GM23338 (cell line): Measurements from ENCODE around the gene VAV3. TPM values are rescaled to one million over a fixed set of nuclear protein-coding genes. Genes with fewer than 3 reads are reported as not detected.

ENCODE experiments used
- ATAC-seq: fragments of 200-7000 bp; cut with Tn5 transposase; 3 replicates; pipeline ENCODE4 v1.9.1; 2020
- DNase-seq: peaks from one replicate; pipeline ENCODE4 v3.0.0-alpha.2; 2015; ENCODE audit warnings: low spot score
- H2AFZ ChIP-seq: fragments of 200-600 bp; sonication (generic); 2 replicates; pipeline ENCODE4 v1.8.0; 2016; ENCODE audit warnings: antibody characterized with exemption, mild to moderate bottlenecking, moderate library complexity
- H3F3A ChIP-seq: fragments of 200-600 bp; sonication (generic); replicated peaks from 2 replicates; pipeline ENCODE4 v1.8.0; 2017; ENCODE audit warnings: antibody characterized with exemption, mixed run types, low read depth
- H3K27ac ChIP-seq: fragments of 200-600 bp; sonication (generic); 2 replicates; pipeline ENCODE4 v1.6.1; 2016; ENCODE audit warnings: low read depth
- H3K27me3 ChIP-seq: fragments of 200-600 bp; sonication (generic); 2 replicates; pipeline ENCODE4 v1.8.0; 2016; ENCODE audit warnings: mild to moderate bottlenecking, mixed run types, moderate library complexity; ENCODE audit not compliant: insufficient read depth
- H3K36me3 ChIP-seq: fragments of 200-600 bp; sonication (generic); 2 replicates; pipeline ENCODE4 v1.8.0; 2016; ENCODE audit warnings: mild to moderate bottlenecking; ENCODE audit not compliant: insufficient read depth
- H3K4me1 ChIP-seq: fragments of 200-600 bp; sonication (generic); 2 replicates; pipeline ENCODE4 v1.8.0; 2016; ENCODE audit warnings: mild to moderate bottlenecking, moderate library complexity; ENCODE audit not compliant: insufficient read depth
- H3K4me2 ChIP-seq: fragments of 200-600 bp; sonication (generic); 2 replicates; pipeline ENCODE4 v1.7.1; 2017; ENCODE audit warnings: mixed run types
- H3K4me3 ChIP-seq: fragments of 200-600 bp; sonication (generic); 2 replicates; pipeline ENCODE4 v1.6.1; 2016; ENCODE audit warnings: mixed run types
- H3K79me2 ChIP-seq: fragments of 200-600 bp; sonication (generic); replicated peaks from 2 replicates; pipeline ENCODE4 v1.8.0; 2017; ENCODE audit warnings: mild to moderate bottlenecking; ENCODE audit not compliant: insufficient read depth
- H3K9me2 ChIP-seq: fragments of 200-600 bp; sonication (generic); 2 replicates; pipeline ENCODE4 v1.8.0; 2017; ENCODE audit not compliant: insufficient read depth
- H4K20me1 ChIP-seq: fragments of 200-600 bp; sonication (generic); replicated peaks from 2 replicates; pipeline ENCODE4 v1.8.0; 2017; ENCODE audit warnings: mild to moderate bottlenecking; ENCODE audit not compliant: insufficient read depth
- H3K27ac Mint-ChIP-seq: 2 replicates; pipeline ENCODE4 v1.8.0; 2020; ENCODE audit warnings: inconsistent platforms, mild to moderate bottlenecking, moderate library complexity, mixed read lengths
- H3K27me3 Mint-ChIP-seq: 3 replicates; pipeline ENCODE4 v1.8.0; 2022; ENCODE audit warnings: low read depth, mild to moderate bottlenecking, moderate library complexity, mixed read lengths, inconsistent platforms; ENCODE audit not compliant: insufficient read depth, poor library complexity
- H3K36me3 Mint-ChIP-seq: 3 replicates; pipeline ENCODE4 v1.8.0; 2021; ENCODE audit warnings: low read depth, mild to moderate bottlenecking, inconsistent platforms, moderate library complexity, mixed read lengths
- H3K4me1 Mint-ChIP-seq: 3 replicates; pipeline ENCODE4 v1.8.0; 2020; ENCODE audit warnings: mild to moderate bottlenecking, inconsistent platforms, mixed read lengths
- H3K4me3 Mint-ChIP-seq: 3 replicates; pipeline ENCODE4 v1.8.0; 2021; ENCODE audit warnings: moderate library complexity, mild to moderate bottlenecking, inconsistent platforms, mixed read lengths
- H3K9me3 Mint-ChIP-seq: 3 replicates; pipeline ENCODE4 v1.8.0; 2020; ENCODE audit warnings: moderate library complexity, mild to moderate bottlenecking, inconsistent platforms, mixed read lengths
- CREB1 ChIP-seq: fragments of 250-450 bp; sonication (Bioruptor Pico); IDR thresholded peaks from 2 replicates; pipeline ENCODE4 v1.5.0; 2020; ENCODE audit warnings: low read depth, mild to moderate bottlenecking, moderate library complexity
- CTCF ChIP-seq, 2 experiments: fragments of 200-600 bp in 1 of 2; sonication (generic) in 1 of 2; conservative IDR thresholded peaks; 2 replicates each; pipeline versions ENCODE4 v1.5.1 to v1.6.1; 2016 to 2017; ENCODE audit warnings: antibody characterized with exemption in 2 of 2, low read depth in 2 of 2, mild to moderate bottlenecking in 2 of 2, moderate library complexity in 1 of 2
- EZH2 ChIP-seq: fragments of 200-600 bp; sonication (generic); IDR thresholded peaks from one replicate; pipeline ENCODE4 v1.8.0; 2017; ENCODE audit warnings: antibody characterized with exemption, mild to moderate bottlenecking, low read depth; ENCODE audit not compliant: unreplicated experiment
- EZH2phosphoT487 ChIP-seq: fragments of 200-600 bp; sonication (generic); IDR thresholded peaks from one replicate; pipeline ENCODE4 v1.8.1; 2018; ENCODE audit warnings: antibody characterized with exemption; ENCODE audit not compliant: unreplicated experiment
- JUNB ChIP-seq: IDR thresholded peaks from one replicate; pipeline ENCODE4 v1.6.1; 2016; ENCODE audit warnings: antibody characterized with exemption; ENCODE audit not compliant: unreplicated experiment
- NANOG ChIP-seq: IDR thresholded peaks from 2 replicates; pipeline ENCODE4 v1.6.1; 2016; ENCODE audit warnings: antibody characterized with exemption, borderline replicate concordance
- POLR2AphosphoS5 ChIP-seq: IDR thresholded peaks from 2 replicates; pipeline ENCODE4 v1.6.1; 2016; ENCODE audit warnings: antibody characterized with exemption, low read depth
- REST ChIP-seq: IDR thresholded peaks from one replicate; pipeline ENCODE4 v1.6.1; 2018; ENCODE audit warnings: antibody characterized with exemption; ENCODE audit not compliant: unreplicated experiment
- STAT1 ChIP-seq: IDR thresholded peaks from one replicate; pipeline ENCODE4 v1.6.1; 2016; ENCODE audit warnings: antibody characterized with exemption; ENCODE audit not compliant: unreplicated experiment
- ZNF114 ChIP-seq: fragments of 250-450 bp; sonication (Bioruptor Pico); IDR thresholded peaks from 2 replicates; pipeline ENCODE4 v1.5.0; 2020; ENCODE audit warnings: mild to moderate bottlenecking, moderate library complexity
- ZNF331 ChIP-seq: fragments of 250-450 bp; sonication (Bioruptor Pico); IDR thresholded peaks from 2 replicates; pipeline ENCODE4 v1.5.0; 2020; ENCODE audit warnings: low read depth, mild to moderate bottlenecking, moderate library complexity
- polyA plus RNA-seq: library from polyadenylated mRNA; unstranded; fragments of >200 nt; fragmentation: Nextera tagmentation; extraction: Ambion mirVana; gene quantifications from 2 replicates; pipeline ENCODE4 v1.2.1, GENCODE V29; 2016
- total RNA-seq: library from RNA; depleted of rRNA; stranded (reverse); fragments of >200 nt; shearing (Covaris generic); gene quantifications from 2 replicates; pipeline ENCODE4 v1.2.3, GENCODE V29; 2014

The VAV3 gene
- total and polyA plus RNA-seq, 2 experiments from 2014 or later, result 3.0 to 11.3 TPM

- no peak for TF ChIP-seq REST
- no peak for TF ChIP-seq NANOG
- TF ChIP-seq CTCF (conservative IDR thresholded peaks at IDR 0.05; ENCODE audit: low read depth in 2 of 2), result no peak
- TF ChIP-seq JUNB, result no peak
- TF ChIP-seq EZH2phosphoT487, result no peak
- TF ChIP-seq ZNF331, result no peak
- no peak for TF ChIP-seq STAT1
- no peak for TF ChIP-seq ZNF114 (CRISPR knock-in tag)
- TF ChIP-seq POLR2AphosphoS5, result no peak
- no peak for TF ChIP-seq EZH2
Measured at GRCh38 chr1:107954719-107955415, 10.1 kb downstream of the VAV3 start (continued).

- Histone ChIP-seq H3K4me3 (no peak overlapping the region), H3K9me2 (no peaks in the 10 kb centered on the region), H3K27me3 (no peaks in the 10 kb centered on the region), H3F3A (no peaks in the 10 kb centered on the region), H3K36me3 (no peaks in the 10 kb centered on the region), H2AFZ (no peak overlapping the region), H3K4me1 (peaks cover 9% of the 10 kb centered on the region), H4K20me1 (no peaks in the 10 kb centered on the region), H3K27ac (no peak overlapping the region), H3K79me2 (peaks cover 15% of the 10 kb centered on the region), H3K4me2 (no peak overlapping the region)
- Mint-ChIP-seq H3K36me3 (no peaks in the 10 kb centered on the region), H3K4me3 (no peak overlapping the region), H3K27me3 (no peaks in the 10 kb centered on the region), H3K9me3 (no peaks in the 10 kb centered on the region), H3K4me1 (peaks cover 23% of the 10 kb centered on the region; the same call in 2 of the 3 replicates), H3K27ac (no peak overlapping the region)
- ATAC-seq (no peak), DNase-seq (no peak)
- TF ChIP-seq ZNF331, result no peak
- TF ChIP-seq CREB1 (CRISPR knock-in tag), result no peak
- no peak for TF ChIP-seq STAT1
- no peak for TF ChIP-seq POLR2AphosphoS5
- no peak for TF ChIP-seq JUNB
- TF ChIP-seq ZNF114 (CRISPR knock-in tag), result no peak
- TF ChIP-seq NANOG, result no peak
Measured at GRCh38 chr1:107954126-107954525, 10.9 kb downstream of the VAV3 start.
